ENCODE measurements around the gene ENTPD1.
"Not testable (repeated sequence)": the region's sequence is repeated elsewhere in the genome, so short reads cannot be mapped to it uniquely, and the experiment has no call there.

ENTPD1 gene

DNA sequence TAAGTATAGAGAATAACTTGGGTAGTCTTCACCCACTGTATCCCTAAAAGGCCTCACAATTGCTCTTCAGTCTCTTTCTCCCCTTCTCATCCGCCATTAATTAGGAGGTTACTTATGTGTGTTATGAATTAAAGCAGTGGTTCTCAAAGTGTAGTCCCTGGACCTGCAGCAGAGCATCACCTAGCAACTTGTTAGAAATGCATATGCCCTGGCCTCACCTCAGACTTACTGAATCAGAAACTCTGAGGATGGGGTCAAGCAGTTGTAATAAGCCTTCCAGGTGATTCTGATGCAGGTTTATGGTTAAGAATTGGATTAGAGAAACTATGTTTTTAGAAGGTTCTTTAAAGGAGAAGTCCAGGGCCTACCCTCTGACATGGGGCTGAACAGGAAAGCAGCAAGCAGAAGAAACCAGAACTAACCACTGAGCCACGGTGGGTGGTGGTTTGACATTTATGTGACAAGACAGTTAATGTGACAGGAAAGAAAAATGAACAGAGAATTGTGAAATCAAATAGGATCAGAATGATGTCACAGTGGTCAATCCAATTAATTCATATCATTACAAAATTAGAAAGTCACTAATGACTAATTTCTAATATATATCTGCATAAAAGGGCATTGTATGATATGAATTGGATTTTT is 37.6 kb downstream of the ENTPD1 start:
- Histone ChIP-seq H3K4me1 (no peaks in the 10 kb centered on the region), H3K4me3 (ENCODE audit: low read depth, low read length) (no peak overlapping the region), H3K36me3 (no peaks in the 10 kb centered on the region), H3K9me3 (no peaks in the 10 kb centered on the region), H3K27me3 (no peaks in the 10 kb centered on the region)
- DNase-seq: no peak
- TF ChIP-seq, protein P1, sequence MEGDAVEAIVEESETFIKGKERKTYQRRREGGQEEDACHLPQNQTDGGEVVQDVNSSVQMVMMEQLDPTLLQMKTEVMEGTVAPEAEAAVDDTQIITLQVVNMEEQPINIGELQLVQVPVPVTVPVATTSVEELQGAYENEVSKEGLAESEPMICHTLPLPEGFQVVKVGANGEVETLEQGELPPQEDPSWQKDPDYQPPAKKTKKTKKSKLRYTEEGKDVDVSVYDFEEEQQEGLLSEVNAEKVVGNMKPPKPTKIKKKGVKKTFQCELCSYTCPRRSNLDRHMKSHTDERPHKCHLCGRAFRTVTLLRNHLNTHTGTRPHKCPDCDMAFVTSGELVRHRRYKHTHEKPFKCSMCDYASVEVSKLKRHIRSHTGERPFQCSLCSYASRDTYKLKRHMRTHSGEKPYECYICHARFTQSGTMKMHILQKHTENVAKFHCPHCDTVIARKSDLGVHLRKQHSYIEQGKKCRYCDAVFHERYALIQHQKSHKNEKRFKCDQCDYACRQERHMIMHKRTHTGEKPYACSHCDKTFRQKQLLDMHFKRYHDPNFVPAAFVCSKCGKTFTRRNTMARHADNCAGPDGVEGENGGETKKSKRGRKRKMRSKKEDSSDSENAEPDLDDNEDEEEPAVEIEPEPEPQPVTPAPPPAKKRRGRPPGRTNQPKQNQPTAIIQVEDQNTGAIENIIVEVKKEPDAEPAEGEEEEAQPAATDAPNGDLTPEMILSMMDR (IDR thresholded peaks at IDR 0.05; ENCODE audit: low read depth, low read length): no peak

DNA sequence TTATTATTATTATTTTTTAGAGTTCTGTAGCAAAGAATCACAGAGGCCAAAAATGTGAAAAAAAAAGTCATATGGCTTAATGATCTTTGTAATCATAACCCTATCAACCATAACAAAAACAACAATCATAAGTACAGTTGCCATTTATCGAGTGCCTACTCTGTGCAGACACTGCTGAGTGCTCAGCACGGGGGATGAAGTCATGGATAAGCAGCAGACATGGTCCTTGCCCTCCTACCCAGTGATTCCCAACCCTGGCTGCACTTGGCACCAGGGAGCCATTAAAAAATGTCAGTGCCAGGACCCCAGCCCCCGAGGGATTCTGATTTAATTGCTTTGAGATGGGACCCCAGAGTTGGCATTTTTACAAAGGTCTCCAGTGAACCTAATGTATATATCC is 38.2 kb downstream of the ENTPD1 start:
- Histone ChIP-seq H3K9me3 (no peaks in the 10 kb centered on the region), H3K36me3 (no peaks in the 10 kb centered on the region), H3K27me3 (no peaks in the 10 kb centered on the region), H3K4me3 (ENCODE audit: low read depth, low read length) (no peak overlapping the region), H3K4me1 (no peaks in the 10 kb centered on the region)
- DNase-seq: no peak
- TF ChIP-seq, protein P1 (IDR thresholded peaks at IDR 0.05; ENCODE audit: low read depth, low read length): no peak

DNA sequence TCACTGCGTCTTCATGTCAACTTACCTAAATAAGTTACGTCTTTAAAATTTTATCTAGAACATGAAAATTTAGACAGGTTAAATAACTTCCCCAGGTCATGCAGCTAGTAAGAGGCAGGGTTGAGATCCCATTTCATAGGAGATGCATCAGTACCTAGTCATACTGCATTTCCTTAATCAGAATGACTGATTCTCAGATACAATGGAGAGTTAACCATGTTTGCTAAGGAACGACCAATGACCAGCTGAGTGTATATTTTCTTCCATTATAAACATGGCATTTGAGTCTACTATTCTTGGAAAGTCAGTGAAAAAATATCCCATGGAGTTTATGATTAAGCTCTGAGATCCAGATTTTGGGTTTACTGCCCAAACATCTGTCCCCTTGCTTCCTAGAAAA is 39.6 kb downstream of the ENTPD1 start:
- TF ChIP-seq, protein P1 (IDR thresholded peaks at IDR 0.05; ENCODE audit: low read depth, low read length): no peak
- H3K4me3 ChIP-seq (ENCODE audit: low read depth, low read length): no peak overlapping the region
- no peaks in the 10 kb centered on the region for H3K9me3 ChIP-seq
- H3K27me3 ChIP-seq: no peaks in the 10 kb centered on the region
- DNase-seq: no peak
- no peaks in the 10 kb centered on the region for H3K4me1 ChIP-seq
- H3K36me3 ChIP-seq: no peaks in the 10 kb centered on the region

DNA sequence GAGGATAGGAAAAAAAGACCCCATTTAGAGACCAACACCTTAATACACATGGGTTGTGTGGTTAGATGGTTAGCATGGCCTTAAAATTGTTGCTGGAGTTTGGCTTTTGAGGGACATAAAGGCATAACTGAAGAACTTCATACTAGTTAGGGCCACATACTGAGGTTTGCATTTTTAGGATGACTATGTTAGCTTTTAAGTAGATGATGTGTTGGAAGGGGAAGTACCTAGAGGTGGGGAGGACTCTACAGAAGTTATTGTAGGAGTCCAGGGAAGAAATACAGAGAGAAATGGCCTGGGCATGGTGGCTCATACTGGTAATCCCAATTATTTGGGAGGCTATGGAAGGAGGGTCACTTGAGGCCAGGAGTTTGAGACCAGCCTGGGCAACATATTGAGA is 40.5 kb downstream of the ENTPD1 start:
- Histone ChIP-seq H3K9me3 (no peaks in the 10 kb centered on the region), H3K4me3 (ENCODE audit: low read depth, low read length) (no peak overlapping the region), H3K4me1 (no peaks in the 10 kb centered on the region), H3K36me3 (no peaks in the 10 kb centered on the region), H3K27me3 (no peaks in the 10 kb centered on the region)
- DNase-seq: no peak
- TF ChIP-seq, protein P1 (IDR thresholded peaks at IDR 0.05; ENCODE audit: low read depth, low read length): no peak

DNA sequence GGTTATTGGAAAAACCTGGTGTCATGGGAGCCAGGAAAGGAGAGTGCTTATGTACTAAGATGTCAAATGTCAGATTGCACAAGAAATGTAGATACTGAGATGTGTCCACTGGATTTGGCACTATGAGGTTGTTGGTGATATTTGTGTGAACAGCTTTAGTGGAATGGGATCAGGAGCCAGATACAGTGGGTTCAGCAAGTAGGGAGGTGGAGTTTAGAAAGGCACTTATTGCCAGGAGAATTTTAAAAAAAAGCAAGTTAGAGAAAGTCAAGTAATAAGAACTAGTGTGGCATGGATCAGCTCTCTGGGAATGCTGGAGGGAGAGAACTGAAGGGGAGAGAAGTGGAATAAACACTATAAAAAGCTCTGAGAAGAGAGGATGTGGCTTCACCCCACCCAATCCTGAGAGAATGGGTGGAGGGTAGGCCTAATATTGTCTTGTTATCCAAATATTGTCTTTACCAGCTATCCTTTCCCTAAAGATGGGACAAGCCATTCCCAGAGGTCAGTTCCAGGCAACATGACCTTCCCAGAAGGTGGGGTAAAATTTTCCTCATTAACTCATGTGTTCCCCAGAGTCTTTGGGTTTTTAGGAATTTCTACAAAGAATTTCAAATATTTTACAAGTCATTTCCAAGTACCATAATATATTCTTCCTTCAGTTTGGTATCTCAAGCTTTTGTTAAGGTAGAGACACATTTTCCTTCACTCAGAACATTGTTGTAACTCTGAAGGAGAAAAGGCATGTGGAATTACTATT is 42.3 kb downstream of the ENTPD1 start:
- Histone ChIP-seq H3K4me1 (no peaks in the 10 kb centered on the region), H3K9me3 (no peaks in the 10 kb centered on the region), H3K36me3 (no peaks in the 10 kb centered on the region), H3K27me3 (no peaks in the 10 kb centered on the region), H3K4me3 (ENCODE audit: low read depth, low read length) (no peak overlapping the region)
- TF ChIP-seq, protein P1 (IDR thresholded peaks at IDR 0.05; ENCODE audit: low read depth, low read length): no peak
- DNase-seq: no peak

DNA sequence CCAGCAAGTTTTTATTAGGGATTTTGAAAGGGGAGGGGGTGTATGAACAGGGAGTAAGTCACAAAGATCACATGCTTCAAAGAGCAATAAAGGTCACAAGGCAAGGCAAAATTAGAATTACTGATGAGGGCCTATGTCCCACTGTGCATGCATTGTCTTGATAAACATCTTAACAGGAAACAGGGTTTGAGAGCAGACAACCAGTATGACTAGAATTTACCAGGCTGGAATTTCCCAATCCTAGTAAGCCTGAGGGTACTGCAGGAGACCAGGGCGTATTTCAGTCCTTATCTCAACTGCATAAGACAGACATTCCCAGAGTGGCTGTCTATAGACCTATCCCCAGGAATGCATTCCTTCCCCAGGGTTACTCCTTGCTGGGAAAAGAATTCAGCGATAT is 44.3 kb downstream of the ENTPD1 start:
- not testable (repeated sequence) for H3K36me3 ChIP-seq; H3K9me3 ChIP-seq; DNase-seq; H3K4me3 ChIP-seq (ENCODE audit: low read depth, low read length); H3K27me3 ChIP-seq; H3K4me1 ChIP-seq

DNA sequence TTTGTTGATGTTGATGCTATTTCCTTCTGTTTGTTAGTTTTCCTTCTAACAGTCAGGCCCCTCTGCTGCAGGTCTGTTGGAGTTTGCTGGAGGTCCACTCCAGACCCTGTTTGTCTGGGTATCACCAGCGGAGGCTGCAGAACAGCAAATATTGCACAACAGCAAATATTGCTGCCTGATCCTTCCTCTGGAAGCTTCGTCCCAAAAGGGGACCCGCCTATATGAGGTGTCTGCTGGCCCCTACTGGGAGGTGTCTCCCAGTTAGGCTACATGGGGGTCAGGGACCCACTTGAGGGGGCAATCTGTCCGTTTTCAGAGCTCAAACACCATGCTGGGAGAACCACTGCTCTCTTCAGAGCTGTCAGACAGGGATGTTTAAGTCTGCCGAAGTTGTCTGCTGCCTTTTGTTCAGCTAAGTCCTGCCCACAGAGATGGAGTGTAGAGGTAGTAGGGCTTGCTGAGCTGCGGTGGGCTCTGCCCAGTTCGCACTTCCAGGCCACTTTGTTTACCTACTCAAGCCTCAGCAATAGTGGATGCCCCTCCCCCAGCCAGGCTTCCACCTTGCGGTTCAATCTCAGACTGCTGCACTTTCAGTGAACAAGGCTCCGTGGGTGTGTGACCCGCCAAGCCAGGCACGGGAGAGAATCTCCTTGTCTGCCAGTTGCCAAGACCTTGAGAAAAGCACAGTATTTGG is 50.9 kb downstream of the ENTPD1 start:
- not testable (repeated sequence) for H3K4me3 ChIP-seq (ENCODE audit: low read depth, low read length); H3K4me1 ChIP-seq; H3K27me3 ChIP-seq; DNase-seq; H3K36me3 ChIP-seq; H3K9me3 ChIP-seq

DNA sequence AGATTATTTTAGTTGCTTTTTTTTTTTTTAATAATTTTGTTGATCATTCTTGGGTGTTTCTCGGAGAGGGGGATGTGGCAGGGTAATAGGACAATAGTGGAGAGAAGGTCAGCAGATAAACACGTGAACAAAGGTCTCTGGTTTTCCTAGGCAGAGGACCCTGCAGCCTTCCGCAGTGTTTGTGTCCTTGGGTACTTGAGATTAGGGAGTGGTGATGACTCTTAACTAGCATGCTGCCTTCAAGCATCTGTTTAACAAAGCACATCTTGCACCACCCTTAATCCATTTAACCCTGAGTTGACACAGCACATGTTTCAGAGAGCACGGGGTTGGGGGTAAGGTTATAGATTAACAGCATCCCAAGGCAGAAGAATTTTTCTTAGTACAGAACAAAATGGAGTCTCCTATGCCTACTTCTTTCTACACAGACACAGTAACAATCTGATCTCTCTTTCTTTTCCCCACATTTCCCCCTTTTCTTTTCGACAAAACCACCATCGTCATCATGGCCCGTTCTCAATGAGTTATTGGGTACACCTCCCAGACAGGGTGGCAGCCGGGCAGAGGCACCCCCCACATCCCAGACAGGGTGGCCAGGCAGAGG is 52.8 kb downstream of the ENTPD1 start:
- H3K4me3 ChIP-seq (ENCODE audit: low read depth, low read length); H3K4me1 ChIP-seq; H3K27me3 ChIP-seq; H3K36me3 ChIP-seq; DNase-seq; H3K9me3 ChIP-seq: not testable (repeated sequence)

All from BE2C (cell line).